HG03575 (cell line): Measurements from ENCODE around the gene CCDC28B.
"Not testable (repeated sequence)": the region's sequence is repeated elsewhere in the genome, so short reads cannot be mapped to it uniquely, and the experiment has no call there.

Source experiments
- ATAC-seq: cut with Tn5 transposase; IDR thresholded peaks from one replicate; pipeline ENCODE4 v1.9.1; 2021; ENCODE audit not compliant: unreplicated experiment, insufficient number of reproducible peaks, low FRiP score; ENCODE audit errors: extremely low read depth

The CCDC28B gene

GRCh38 chr1:32200226-32201010 is at the start of gene CCDC28B:
TSS of gene CCDC28B (plus strand) at chr1:32200595. CDS start at chr1:32201936, 1,341 bp downstream.
- ATAC-seq: no peak

GRCh38 chr1:32150847-32151246 is 49.5 kb upstream of the CCDC28B start:
- no peak for ATAC-seq

GRCh38 chr1:32151319-32151787 is 49.0 kb upstream of the CCDC28B start:
- no peak for ATAC-seq

DNA sequence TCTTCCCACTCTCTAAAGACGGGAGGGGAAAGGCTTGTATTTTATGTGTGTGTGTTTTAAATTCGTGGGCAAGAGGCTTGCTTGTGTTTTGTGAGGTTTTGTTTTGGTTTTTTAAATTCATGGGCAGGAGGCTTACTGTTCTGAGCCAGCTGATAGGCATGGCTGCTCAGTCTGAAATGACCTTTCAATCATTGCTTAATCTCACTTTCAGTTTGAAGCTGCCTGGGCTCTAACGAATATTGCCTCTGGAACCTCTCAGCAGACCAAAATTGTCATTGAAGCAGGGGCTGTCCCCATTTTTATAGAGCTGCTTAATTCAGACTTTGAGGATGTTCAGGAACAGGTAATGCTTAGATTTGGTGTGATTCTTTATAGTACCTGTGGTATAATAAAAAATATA is 41.2 kb upstream of the CCDC28B start:
- ATAC-seq: no peak

GRCh38 chr1:32163405-32163804 is 37.0 kb upstream of the CCDC28B start:
- ATAC-seq: no peak

DNA sequence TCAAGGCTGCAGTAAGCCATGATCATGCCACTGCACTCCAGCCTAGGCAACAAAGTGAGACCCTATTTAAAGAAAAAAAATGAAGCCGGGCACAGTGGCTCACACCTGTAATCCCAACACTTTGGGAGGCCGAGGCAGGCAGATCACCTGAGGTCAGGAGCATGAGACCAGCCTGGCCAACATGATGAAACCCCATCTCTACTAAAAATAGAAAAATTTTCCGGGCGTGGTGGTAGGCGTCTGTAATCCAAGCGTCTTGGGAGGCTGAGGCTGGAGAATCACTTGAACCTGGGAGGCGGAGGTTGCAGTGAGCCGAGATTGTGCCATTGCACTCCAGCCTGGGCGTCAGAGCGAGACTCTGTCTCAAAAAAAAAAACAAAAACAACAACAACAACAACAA is 34.8 kb upstream of the CCDC28B start:
- ATAC-seq: not testable (repeated sequence)

GRCh38 chr1:32170991-32171390 is 29.4 kb upstream of the CCDC28B start:
- no peak for ATAC-seq

GRCh38 chr1:32172621-32173245 is 27.7 kb upstream of the CCDC28B start:
- ATAC-seq: no peak

DNA sequence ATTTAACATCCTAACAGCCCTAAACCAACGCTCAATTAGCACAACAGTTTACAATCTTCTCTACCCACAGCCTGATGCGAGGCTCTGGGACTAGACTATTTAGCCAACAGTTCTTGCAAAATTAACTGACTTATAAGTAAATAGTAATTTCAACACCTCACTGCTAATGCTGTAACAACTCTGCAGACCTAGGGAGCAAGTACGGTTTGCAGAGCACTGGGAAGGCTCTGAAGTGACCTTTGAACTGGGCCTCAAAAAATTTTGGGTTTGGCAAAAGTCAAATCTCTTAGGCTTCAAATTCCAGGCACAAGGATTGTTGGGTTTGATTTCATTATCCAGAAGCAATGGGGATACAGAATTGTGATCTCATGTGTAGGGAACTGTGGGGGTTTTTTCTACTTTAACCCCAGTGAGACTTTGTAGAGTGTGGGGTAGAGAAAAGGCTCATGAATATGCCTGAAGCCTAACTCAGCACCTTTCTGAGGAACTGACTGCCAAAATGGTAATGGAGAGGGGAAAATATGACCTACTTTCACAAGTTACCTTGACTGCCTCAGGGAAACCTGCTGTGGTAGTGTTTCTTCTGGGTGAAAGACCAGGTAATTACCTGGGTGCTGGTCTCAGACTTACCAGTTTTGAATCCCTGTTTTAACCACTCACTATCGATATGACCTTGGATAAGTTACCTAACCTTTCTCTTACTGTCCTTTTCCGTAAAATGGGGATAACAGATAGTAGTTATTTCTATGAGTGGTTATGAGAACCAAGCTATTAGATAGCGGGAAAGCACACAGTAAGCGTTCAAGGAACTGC is 21.8 kb upstream of the CCDC28B start:
- no peak for ATAC-seq

DNA sequence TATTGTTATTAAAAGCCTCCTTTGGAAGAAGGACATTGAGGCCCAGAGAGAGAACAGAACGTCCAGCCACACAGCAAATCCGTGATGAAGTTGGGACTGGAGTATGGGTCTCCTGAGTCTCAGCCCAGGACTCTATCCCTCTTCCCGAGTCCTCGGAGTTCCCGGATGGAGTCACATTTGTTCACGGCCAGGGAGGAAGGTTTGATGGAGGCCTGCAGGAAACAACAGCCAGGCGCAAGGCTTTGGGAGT is 21.3 kb upstream of the CCDC28B start:
- ATAC-seq: no peak

GRCh38 chr1:32179443-32180185 is 20.8 kb upstream of the CCDC28B start, which contains the start of gene TXLNA:
TSS of gene TXLNA (plus strand) at chr1:32179675. CDS start at chr1:32180346, 671 bp downstream.
- no peak for ATAC-seq

- no peak for ATAC-seq
Measured at GRCh38 chr1:32180186-32181060, 20.0 kb upstream of the CCDC28B start.

- no peak for ATAC-seq
Measured at GRCh38 chr1:32181065-32181464, 19.3 kb upstream of the CCDC28B start.

GRCh38 chr1:32181563-32181962 is 18.8 kb upstream of the CCDC28B start:
- no peak for ATAC-seq

DNA sequence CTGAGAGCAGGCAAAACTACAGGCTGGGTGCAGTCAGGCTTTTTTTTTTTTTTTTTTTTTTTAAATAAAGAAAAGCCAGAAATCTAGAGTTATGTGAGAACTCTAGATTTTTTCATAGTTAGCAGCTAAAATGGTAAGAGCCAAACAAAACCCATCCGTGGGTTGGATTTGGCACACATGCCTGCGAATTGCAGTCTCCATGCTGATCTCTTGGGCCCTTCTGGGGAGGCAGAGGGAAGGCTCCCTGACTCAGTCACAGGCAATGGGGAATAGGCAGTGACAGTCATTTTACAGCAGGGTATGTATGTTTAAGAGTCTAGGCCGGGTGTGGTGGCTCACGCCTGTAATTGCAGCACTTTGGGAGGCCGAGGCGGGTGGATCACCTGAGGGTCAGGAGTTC is 18.3 kb upstream of the CCDC28B start:
- ATAC-seq: no peak

DNA sequence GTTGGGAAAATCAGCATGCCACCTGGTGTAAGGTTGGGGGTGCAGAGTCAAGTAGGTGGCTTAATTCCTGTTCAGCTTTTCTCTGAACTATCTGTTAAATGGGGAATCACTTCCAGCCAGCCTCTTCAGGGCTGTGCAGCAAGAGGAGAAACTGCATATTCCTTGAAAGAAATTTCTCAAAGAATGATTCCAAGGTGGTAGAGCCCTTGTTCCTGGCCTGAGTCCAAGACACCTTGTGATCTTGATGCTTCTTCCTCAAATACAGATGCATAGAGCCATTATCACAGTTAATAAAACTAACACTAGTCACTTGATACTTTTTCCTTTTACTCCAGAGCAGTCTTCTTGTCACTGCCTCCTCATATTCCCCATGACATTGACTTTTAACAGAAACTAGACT is 15.7 kb upstream of the CCDC28B start:
- no peak for ATAC-seq

DNA sequence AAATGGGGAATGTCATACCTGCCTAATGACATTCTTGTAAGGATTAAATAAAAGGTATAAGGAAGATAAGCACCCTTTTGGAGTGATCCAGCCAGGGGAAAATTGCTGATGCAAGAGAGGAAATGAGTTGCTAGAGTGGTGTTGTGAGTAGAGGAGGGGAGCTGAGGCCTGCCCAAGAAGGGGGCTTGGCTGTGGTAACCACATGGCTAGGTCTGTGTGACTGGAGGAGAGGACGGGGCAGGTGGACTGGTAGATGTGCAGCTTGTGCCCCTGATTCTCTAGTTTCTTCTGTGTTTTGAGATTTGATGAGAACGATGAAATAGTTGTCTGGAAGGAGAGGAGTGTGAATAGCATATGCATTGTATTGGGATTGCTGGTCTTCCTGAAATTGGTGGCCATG is 14.3 kb upstream of the CCDC28B start:
- no peak for ATAC-seq

GRCh38 chr1:32186491-32186890 is 13.9 kb upstream of the CCDC28B start:
- no peak for ATAC-seq
